Calu3 (cell line): ENCODE measurements around the gene TOM1L2. TPM values are rescaled to one million over a fixed set of nuclear protein-coding genes. Genes with fewer than 3 reads are reported as not detected.

ENCODE experiments used
- BruUV-seq: library from RNA; stranded (reverse); fragments of 400-500 nt; replicated peaks from 2 replicates; lab custom pipeline; 2021; lab: Mats Ljungman, UMichigan
- CTCF ChIA-PET: fragments of 300-600 bp; sonication (Branson Sonifier 250); formaldehyde crosslinking; loops from one replicate; lab custom pipeline; 2022; ENCODE audit warnings: antibody characterized with exemption; lab: Charles Lee
- DNase-seq: peaks from one replicate; pipeline ENCODE4 v3.0.0; 2022
- H3K27ac Mint-ChIP-seq: one replicate; pipeline ENCODE4 v1.8.0; 2022; ENCODE audit warnings: mixed read lengths; ENCODE audit not compliant: unreplicated experiment
- H3K27me3 Mint-ChIP-seq: one replicate; pipeline ENCODE4 v1.8.0; 2022; ENCODE audit warnings: mixed read lengths; ENCODE audit not compliant: unreplicated experiment
- H3K36me3 Mint-ChIP-seq: one replicate; pipeline ENCODE4 v1.8.0; 2022; ENCODE audit warnings: mild to moderate bottlenecking, moderate library complexity, mixed read lengths; ENCODE audit not compliant: insufficient read depth, unreplicated experiment
- H3K4me1 Mint-ChIP-seq: one replicate; pipeline ENCODE4 v1.8.0; 2022; ENCODE audit warnings: mild to moderate bottlenecking, low read depth, mixed read lengths; ENCODE audit not compliant: unreplicated experiment
- H3K4me3 Mint-ChIP-seq: one replicate; pipeline ENCODE4 v1.8.0; 2022; ENCODE audit warnings: mild to moderate bottlenecking, low read depth, moderate library complexity, mixed read lengths; ENCODE audit not compliant: unreplicated experiment
- H3K9me3 Mint-ChIP-seq: one replicate; pipeline ENCODE4 v1.8.0; 2022; ENCODE audit warnings: low read depth, mixed read lengths; ENCODE audit not compliant: unreplicated experiment
- CTCF ChIP-seq: fragments of 200-600 bp; IDR thresholded peaks from one replicate; pipeline ENCODE4 v1.8.0; 2022; ENCODE audit warnings: antibody characterized with exemption; ENCODE audit not compliant: unreplicated experiment
- intact Hi-C: fragments of 100-400 bp; cut with micrococcal nuclease; formaldehyde crosslinking; loops from one replicate; pipeline ENCODE4 v1.10.0; 2022; ENCODE audit not compliant: unreplicated experiment
- total RNA-seq: library from RNA; stranded (reverse); gene quantifications from 2 replicates; pipeline ENCODE4 v1.2.3, GENCODE V29; 2022

The TOM1L2 gene
- total RNA-seq, 1 experiment from 2014 or later = 20.1 TPM

GRCh38 chr17:17944743-17945142 lies 27.5 kb downstream of the TOM1L2 start:
- Mint-ChIP-seq H3K27ac (no peak overlapping the region), H3K4me3 (no peak overlapping the region), H3K36me3 (no peaks in the 10 kb centered on the region), H3K9me3 (no peaks in the 10 kb centered on the region), H3K4me1 (peaks cover 21% of the 10 kb centered on the region), H3K27me3 (no peaks in the 10 kb centered on the region)
- intact Hi-C loops = no loop called here
- TF ChIP-seq CTCF = no peak
- no peak for DNase-seq
- CTCF ChIA-PET = interaction anchor here (0.6 kb wide), 1 partner anchor 13 kb away, joined by 3 read pairs; no protein-coding TSS in a partner anchor
- no TSS peak for BruUV-seq

GRCh38 chr17:17944242-17944641 lies 28.0 kb downstream of the TOM1L2 start:
- no peak overlapping the region for H3K27ac Mint-ChIP-seq
- CTCF ChIA-PET = no interaction called here

GRCh38 chr17:17943281-17943984 lies 28.8 kb downstream of the TOM1L2 start:
- Mint-ChIP-seq H3K27ac (no peak overlapping the region), H3K27me3 (no peaks in the 10 kb centered on the region), H3K9me3 (no peaks in the 10 kb centered on the region), H3K36me3 (no peaks in the 10 kb centered on the region), H3K4me1 (peaks cover 21% of the 10 kb centered on the region), H3K4me3 (no peak overlapping the region)
- no peak for TF ChIP-seq CTCF
- DNase-seq = no peak
- intact Hi-C loops = no loop called here
- no TSS peak for BruUV-seq
- CTCF ChIA-PET = interaction anchor here (0.7 kb wide), 1 partner anchor 22 kb away, joined by 3 read pairs; no protein-coding TSS in a partner anchor

More at GRCh38 chr17:17944242-17944641, 28.0 kb downstream of the TOM1L2 start:
- BruUV-seq = no TSS peak
- Mint-ChIP-seq H3K4me3 (no peak overlapping the region), H3K36me3 (no peaks in the 10 kb centered on the region), H3K27me3 (no peaks in the 10 kb centered on the region), H3K9me3 (no peaks in the 10 kb centered on the region), H3K4me1 (peaks cover 21% of the 10 kb centered on the region)
- no peak for TF ChIP-seq CTCF
- intact Hi-C loops = no loop called here
- no peak for DNase-seq

GRCh38 chr17:17942846-17943245 lies 29.4 kb downstream of the TOM1L2 start:
- H3K4me3 Mint-ChIP-seq = no peak overlapping the region
- no peak overlapping the region for H3K27ac Mint-ChIP-seq
- H3K36me3 Mint-ChIP-seq = no peaks in the 10 kb centered on the region
- DNase-seq = no peak
- BruUV-seq = no TSS peak
- no peaks in the 10 kb centered on the region for H3K27me3 Mint-ChIP-seq
- peaks cover 21% of the 10 kb centered on the region for H3K4me1 Mint-ChIP-seq
- CTCF ChIA-PET = interaction anchor here (0.7 kb wide), 1 partner anchor 21 kb away, joined by 3 read pairs; no protein-coding TSS in a partner anchor
- intact Hi-C loops = no loop called here
- TF ChIP-seq CTCF = no peak
- no peaks in the 10 kb centered on the region for H3K9me3 Mint-ChIP-seq
